ENCODE measurements around the gene GBA2.

GRCh38 chr9:35789541-35789940 lies 40.5 kb upstream of the GBA2 start:
- TF ChIP-seq, protein P1, sequence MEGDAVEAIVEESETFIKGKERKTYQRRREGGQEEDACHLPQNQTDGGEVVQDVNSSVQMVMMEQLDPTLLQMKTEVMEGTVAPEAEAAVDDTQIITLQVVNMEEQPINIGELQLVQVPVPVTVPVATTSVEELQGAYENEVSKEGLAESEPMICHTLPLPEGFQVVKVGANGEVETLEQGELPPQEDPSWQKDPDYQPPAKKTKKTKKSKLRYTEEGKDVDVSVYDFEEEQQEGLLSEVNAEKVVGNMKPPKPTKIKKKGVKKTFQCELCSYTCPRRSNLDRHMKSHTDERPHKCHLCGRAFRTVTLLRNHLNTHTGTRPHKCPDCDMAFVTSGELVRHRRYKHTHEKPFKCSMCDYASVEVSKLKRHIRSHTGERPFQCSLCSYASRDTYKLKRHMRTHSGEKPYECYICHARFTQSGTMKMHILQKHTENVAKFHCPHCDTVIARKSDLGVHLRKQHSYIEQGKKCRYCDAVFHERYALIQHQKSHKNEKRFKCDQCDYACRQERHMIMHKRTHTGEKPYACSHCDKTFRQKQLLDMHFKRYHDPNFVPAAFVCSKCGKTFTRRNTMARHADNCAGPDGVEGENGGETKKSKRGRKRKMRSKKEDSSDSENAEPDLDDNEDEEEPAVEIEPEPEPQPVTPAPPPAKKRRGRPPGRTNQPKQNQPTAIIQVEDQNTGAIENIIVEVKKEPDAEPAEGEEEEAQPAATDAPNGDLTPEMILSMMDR (IDR thresholded peaks at IDR 0.05) = no peak
- TF ChIP-seq POLR2A (IDR thresholded peaks at IDR 0.05) = no peak
